Neural cell (in vitro differentiated cells): Measurements from ENCODE around the gene TMBIM4. TPM values are rescaled to one million over a fixed set of nuclear protein-coding genes. Genes with fewer than 3 reads are reported as not detected.
"Not testable (repeated sequence)": the region's sequence is repeated elsewhere in the genome, so short reads cannot be mapped to it uniquely, and the experiment has no call there.

Experiments
- H2AFZ ChIP-seq: fragments of 200-600, 300-800 bp; sonication (generic), shearing (Covaris generic); 2 replicates; pipeline ENCODE4 v1.6.0; 2014; ENCODE audit warnings: low read depth, mild to moderate bottlenecking, antibody characterized with exemption, low read length, moderate library complexity
- H3F3A ChIP-seq: fragments of 200-600 bp; shearing (Covaris generic); 2 replicates; pipeline ENCODE4 v1.6.1; 2016; ENCODE audit warnings: mild to moderate bottlenecking, moderate library complexity, mixed read lengths, antibody characterized with exemption, low read length; ENCODE audit not compliant: insufficient read depth, poor library complexity, severe bottlenecking
- H3K27ac ChIP-seq: fragments of 200-600, 300-800 bp; sonication (generic), shearing (Covaris generic); 2 replicates; pipeline ENCODE4 v1.5.1; 2014; ENCODE audit warnings: mild to moderate bottlenecking, low read length, moderate library complexity
- H3K27me3 ChIP-seq: fragments of 300-800, 200-600 bp; sonication (generic), shearing (Covaris generic); 2 replicates; pipeline ENCODE4 v1.6.0; 2014; ENCODE audit warnings: mild to moderate bottlenecking, low read depth, low read length, moderate library complexity; ENCODE audit not compliant: insufficient read depth
- H3K36me3 ChIP-seq: fragments of 300-800, 200-600 bp; sonication (generic), shearing (Covaris generic); 2 replicates; pipeline ENCODE4 v1.5.1; 2014; ENCODE audit warnings: mild to moderate bottlenecking, antibody characterized with exemption, low read length, moderate library complexity; ENCODE audit not compliant: insufficient read depth
- H3K4me2 ChIP-seq: fragments of 300-800, 200-600 bp; sonication (generic), shearing (Covaris generic); 2 replicates; pipeline ENCODE4 v1.6.0; 2014; ENCODE audit warnings: mild to moderate bottlenecking, low read length
- H3K4me3 ChIP-seq: fragments of 300-800, 200-600 bp; sonication (generic), shearing (Covaris generic); 2 replicates; pipeline ENCODE4 v1.5.1; 2014; ENCODE audit warnings: mild to moderate bottlenecking, low read length, moderate library complexity
- H3K79me2 ChIP-seq: fragments of 200-600 bp; shearing (Covaris generic); replicated peaks from 2 replicates; pipeline ENCODE4 v1.6.0; 2014; ENCODE audit warnings: mild to moderate bottlenecking, low read length, moderate library complexity; ENCODE audit not compliant: insufficient read depth
- H3K9ac ChIP-seq: fragments of 300-800, 200-600 bp; sonication (generic), shearing (Covaris generic); 2 replicates; pipeline ENCODE4 v1.6.1; 2016; ENCODE audit warnings: mild to moderate bottlenecking, low read length, mixed read lengths
- H3K9me2 ChIP-seq: fragments of 200-600 bp; shearing (Covaris generic); 2 replicates; pipeline ENCODE4 v1.6.1; 2016; ENCODE audit warnings: mild to moderate bottlenecking, low read length, mixed read lengths; ENCODE audit not compliant: insufficient read depth
- H3K9me3 ChIP-seq: fragments of 200-600, 300-800 bp; sonication (generic), shearing (Covaris generic); 2 replicates; pipeline ENCODE4 v1.6.1; 2016; ENCODE audit warnings: mild to moderate bottlenecking, mixed run types, low read length, moderate library complexity, mixed read lengths
- H4K20me1 ChIP-seq: fragments of 200-600 bp; shearing (Covaris generic); 2 replicates; pipeline ENCODE4 v1.6.1; 2016; ENCODE audit warnings: mild to moderate bottlenecking, mixed run types; ENCODE audit not compliant: insufficient read depth
- CTCF ChIP-seq: fragments of 450-650 bp; IDR thresholded peaks from 2 replicates; pipeline ENCODE4 v1.5.1; 2014; ENCODE audit warnings: antibody characterized with exemption, mild to moderate bottlenecking, moderate library complexity; ENCODE audit not compliant: poor library complexity, severe bottlenecking
- POLR2AphosphoS5 ChIP-seq: IDR thresholded peaks from 2 replicates; pipeline ENCODE4 v1.6.1; 2012
- RAD21 ChIP-seq: fragments of 450-650 bp; conservative IDR thresholded peaks from 2 replicates; pipeline ENCODE4 v1.6.1; 2014; ENCODE audit warnings: antibody characterized with exemption, mild to moderate bottlenecking, moderate library complexity
- SMC3 ChIP-seq: fragments of 450-650 bp; conservative IDR thresholded peaks from 2 replicates; pipeline ENCODE4 v1.6.1; 2014; ENCODE audit warnings: antibody characterized with exemption, mild to moderate bottlenecking, moderate library complexity; ENCODE audit not compliant: poor library complexity
- polyA plus RNA-seq: library from polyadenylated mRNA; depleted of rRNA; stranded (reverse); fragments of >200 nt; gene quantifications from 2 replicates; pipeline ENCODE4 v1.2.3, GENCODE V29; 2014

The TMBIM4 gene
- polyA plus RNA-seq, 1 donor from 2014 or later = 24.5 TPM

- TF ChIP-seq RAD21 (no peak), POLR2AphosphoS5 (no peak), CTCF (no peak)
- Histone ChIP-seq H3K9me2 (no peaks in the 10 kb centered on the region), H3K4me2 (no peak overlapping the region), H3K4me3 (no peak overlapping the region), H3K36me3 (no peaks in the 10 kb centered on the region), H3K79me2 (no peaks in the 10 kb centered on the region), H4K20me1 (no peaks in the 10 kb centered on the region), H3F3A (no peaks in the 10 kb centered on the region), H3K9me3 (peaks cover 4% of the 10 kb centered on the region), H3K27me3 (peaks cover 8% of the 10 kb centered on the region), H3K27ac (no peak overlapping the region), H2AFZ (no peak overlapping the region), H3K9ac (no peak overlapping the region)
These were observed 13.2 kb upstream of the TMBIM4 start for GRCh38 chr12:66182956-66183355.

GRCh38 chr12:66176105-66176900 lies 6.5 kb upstream of the TMBIM4 start:
- H3K27ac ChIP-seq = no peak overlapping the region
- TF ChIP-seq CTCF = no peak
- no peak for TF ChIP-seq POLR2AphosphoS5
- TF ChIP-seq SMC3 = no peak
- H3K4me2 ChIP-seq = no peak overlapping the region
- no peaks in the 10 kb centered on the region for H3K36me3 ChIP-seq
- no peak overlapping the region for H2AFZ ChIP-seq
- no peak overlapping the region for H3K4me3 ChIP-seq
- H3K79me2 ChIP-seq = no peaks in the 10 kb centered on the region
- H3F3A ChIP-seq = no peaks in the 10 kb centered on the region
- H3K27me3 ChIP-seq = no peaks in the 10 kb centered on the region
- H3K9me2 ChIP-seq = no peaks in the 10 kb centered on the region
- H3K9me3 ChIP-seq = peaks cover 4% of the 10 kb centered on the region
- H3K9ac ChIP-seq = no peak overlapping the region
- no peaks in the 10 kb centered on the region for H4K20me1 ChIP-seq

- H4K20me1 ChIP-seq, H3F3A ChIP-seq, H3K27me3 ChIP-seq, H3K9me2 ChIP-seq, H3K79me2 ChIP-seq, H3K27ac ChIP-seq, H3K4me2 ChIP-seq, H3K9me3 ChIP-seq, H3K9ac ChIP-seq, H2AFZ ChIP-seq, H3K4me3 ChIP-seq, H3K36me3 ChIP-seq: not testable (repeated sequence)
These were observed 4.9 kb upstream of the TMBIM4 start for GRCh38 chr12:66174391-66175325.
